HL-60/S4 (cell line): Measurements from ENCODE around the gene MARK1.
"Not testable (repeated sequence)": the region's sequence is repeated elsewhere in the genome, so short reads cannot be mapped to it uniquely, and the experiment has no call there.

Experiments
- in situ Hi-C: fragments of 300-500 bp; cut with MboI; formaldehyde crosslinking; loops from 2 replicates; pipeline ENCODE4 v1.14.3; 2022; ENCODE audit warnings: low sequenced_read_pairs

Gene MARK1

GRCh38 chr1:220605651-220606050 is 77.7 kb downstream of the MARK1 start:
- in situ Hi-C loops = not testable (repeated sequence)

- in situ Hi-C loops = not testable (repeated sequence)
These were observed 83.2 kb downstream of the MARK1 start for GRCh38 chr1:220611100-220611499.

GRCh38 chr1:220616836-220617235 is 88.9 kb downstream of the MARK1 start:
- in situ Hi-C loops = no loop called here

- in situ Hi-C loops = no loop called here
These were observed 100.5 kb downstream of the MARK1 start for GRCh38 chr1:220628431-220628830.

- in situ Hi-C loops = no loop called here
These were observed 103.4 kb downstream of the MARK1 start for GRCh38 chr1:220631238-220631815.

GRCh38 chr1:220637759-220638158 is 109.8 kb downstream of the MARK1 start:
- in situ Hi-C loops = no loop called here

GRCh38 chr1:220642285-220642684 is 114.3 kb downstream of the MARK1 start:
- in situ Hi-C loops = no loop called here

GRCh38 chr1:220652995-220653394 is 125.1 kb downstream of the MARK1 start:
- in situ Hi-C loops = no loop called here

GRCh38 chr1:220655509-220655908 is 127.6 kb downstream of the MARK1 start:
- in situ Hi-C loops = no loop called here

GRCh38 chr1:220655961-220656740 is 128.2 kb downstream of the MARK1 start:
- in situ Hi-C loops = no loop called here

GRCh38 chr1:220666349-220666748 is 138.4 kb downstream of the MARK1 start:
- in situ Hi-C loops = no loop called here

- in situ Hi-C loops = no loop called here
These were observed 141.1 kb downstream of the MARK1 start for GRCh38 chr1:220669005-220669404.

- in situ Hi-C loops = no loop called here
These were observed 142.4 kb downstream of the MARK1 start for GRCh38 chr1:220670365-220670764.

- in situ Hi-C loops = no loop called here
These were observed 146.0 kb downstream of the MARK1 start for GRCh38 chr1:220673921-220674320.

- in situ Hi-C loops = no loop called here
These were observed 149.3 kb downstream of the MARK1 start for GRCh38 chr1:220677251-220677650.

- in situ Hi-C loops = no loop called here
These were observed 152.2 kb downstream of the MARK1 start for GRCh38 chr1:220680085-220680687.

- in situ Hi-C loops = no loop called here
These were observed 153.4 kb downstream of the MARK1 start for GRCh38 chr1:220681220-220681880.

GRCh38 chr1:220682901-220683576 is 155.1 kb downstream of the MARK1 start:
- in situ Hi-C loops = no loop called here

GRCh38 chr1:220683716-220684115 is 155.8 kb downstream of the MARK1 start:
- in situ Hi-C loops = not testable (repeated sequence)

GRCh38 chr1:220684890-220685289 is 157.0 kb downstream of the MARK1 start:
- in situ Hi-C loops = no loop called here

GRCh38 chr1:220685879-220686278 is 157.9 kb downstream of the MARK1 start:
- in situ Hi-C loops = no loop called here
